Epithelial cell of proximal tubule (primary cell): ENCODE measurements around the gene MLH3. TPM values are rescaled to one million over a fixed set of nuclear protein-coding genes. Genes with fewer than 3 reads are reported as not detected.
A peak's percentile ranks its signal among the peaks of the same experiment; 100 is the strongest.

Experiments used
- DNase-seq: peaks from one replicate; pipeline ENCODE4 v3.0.0-alpha.2; 2011; ENCODE audit warnings: low read depth
- H3K4me3 ChIP-seq: 2 replicates; pipeline ENCODE4 v1.5.1; 2011; ENCODE audit warnings: low read depth, mild to moderate bottlenecking, low read length
- CTCF ChIP-seq: conservative IDR thresholded peaks from 2 replicates; pipeline ENCODE4 v1.5.1; 2012; ENCODE audit warnings: low read depth, mild to moderate bottlenecking, low read length
- total RNA-seq: library from RNA; depleted of rRNA; stranded (reverse); fragments of >200 nt; gene quantifications from 2 replicates; pipeline ENCODE4 v1.2.3, GENCODE V29; 2015

MLH3 gene
- 10.3 and 10.7 TPM in 2 replicates for total RNA-seq

GRCh38 chr14:75050852-75051555 lies at the start of gene MLH3:
TSS of gene MLH3 (minus strand) at chr14:75051467. CDS start at chr14:75049655, 1,812 bp downstream.
- DNase-seq = no peak
- H3K4me3 ChIP-seq = peak within 1 kb of the TSS; percentile 71
- no peak for TF ChIP-seq CTCF

GRCh38 chr14:75098682-75099081 lies 47.4 kb upstream of the MLH3 start:
- H3K4me3 ChIP-seq = no peak overlapping the region
- DNase-seq = no peak
- no peak for TF ChIP-seq CTCF

DNA sequence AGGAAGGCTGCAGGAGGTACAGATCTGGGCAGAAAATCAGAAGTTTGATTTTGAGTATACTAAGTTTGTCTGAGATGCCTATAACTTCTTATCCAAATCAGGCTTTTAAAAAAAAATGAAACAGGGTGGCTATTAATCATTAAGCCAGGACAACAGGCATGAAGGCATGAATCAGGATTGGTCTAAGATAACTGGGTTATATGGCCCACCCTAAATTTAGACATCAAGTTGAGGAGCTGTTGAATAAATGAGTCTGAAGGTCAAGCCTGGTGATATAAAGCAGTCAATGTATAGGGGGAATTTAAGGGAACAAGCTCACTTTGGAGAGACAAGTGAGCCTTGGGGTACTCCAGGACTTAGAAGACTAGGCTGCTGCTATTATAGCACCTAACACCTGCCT lies 46.9 kb upstream of the MLH3 start:
- no peak overlapping the region for H3K4me3 ChIP-seq
- no peak for DNase-seq
- TF ChIP-seq CTCF = no peak

DNA sequence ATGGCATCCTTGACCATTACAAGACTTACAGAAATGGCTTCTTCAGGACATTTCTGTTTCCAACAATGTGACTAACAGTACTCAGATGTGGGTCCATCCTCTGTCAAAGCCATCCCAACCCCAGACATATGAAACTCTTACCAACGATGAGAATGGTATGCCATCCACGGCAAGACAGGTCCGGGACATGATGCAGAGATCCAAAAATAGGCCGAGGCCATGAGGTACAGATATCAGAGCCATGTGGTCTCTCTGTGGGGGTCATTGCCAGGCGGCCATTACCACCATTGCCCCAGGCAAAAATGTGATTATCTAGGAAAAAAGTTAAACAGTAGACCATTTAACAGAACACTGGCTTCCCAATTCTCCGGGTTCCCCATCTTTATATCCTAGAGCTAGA lies 45.7 kb upstream of the MLH3 start:
- no peak for TF ChIP-seq CTCF
- no peak overlapping the region for H3K4me3 ChIP-seq
- no peak for DNase-seq

DNA sequence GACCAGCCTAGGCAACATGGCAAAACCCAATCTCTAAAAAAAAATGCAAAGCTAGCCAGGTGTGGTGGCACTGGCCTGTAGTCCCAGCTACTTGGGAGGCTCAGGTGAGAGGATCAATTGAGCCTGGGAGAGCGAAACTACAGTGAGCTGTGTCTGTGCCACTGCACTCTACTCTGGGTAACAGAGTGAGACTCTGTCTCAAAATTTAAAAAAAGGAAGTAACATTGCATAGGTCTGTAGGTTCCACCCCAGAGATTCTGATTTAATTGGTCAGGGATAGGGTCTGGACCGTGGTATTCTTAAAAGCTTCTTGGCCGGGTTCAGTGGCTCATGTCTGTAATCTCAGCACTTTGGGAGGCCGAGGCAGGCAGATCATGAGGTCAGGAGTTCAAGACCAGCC lies 44.4 kb upstream of the MLH3 start:
- no peak for TF ChIP-seq CTCF
- no peak for DNase-seq
- H3K4me3 ChIP-seq = no peak overlapping the region

DNA sequence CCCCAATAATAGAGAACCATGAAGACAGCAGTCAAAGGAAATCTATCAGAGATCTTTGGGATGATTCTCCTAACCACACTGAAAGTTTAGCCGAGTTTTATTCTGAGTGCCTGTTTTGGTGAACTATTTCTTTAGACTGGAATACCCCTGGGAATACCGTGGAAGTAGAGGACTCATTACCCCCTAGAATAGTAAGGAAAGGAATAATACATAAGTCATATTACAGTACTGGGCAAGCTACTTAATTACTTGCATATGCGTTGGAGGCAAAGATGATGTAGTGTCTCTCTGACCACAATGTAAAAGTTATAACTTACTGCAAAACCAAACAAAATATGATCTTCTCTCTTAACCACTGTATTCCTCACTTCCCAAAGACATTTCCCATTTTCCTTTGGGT lies 43.6 kb upstream of the MLH3 start:
- TF ChIP-seq CTCF = no peak
- H3K4me3 ChIP-seq = no peak overlapping the region
- DNase-seq = no peak

DNA sequence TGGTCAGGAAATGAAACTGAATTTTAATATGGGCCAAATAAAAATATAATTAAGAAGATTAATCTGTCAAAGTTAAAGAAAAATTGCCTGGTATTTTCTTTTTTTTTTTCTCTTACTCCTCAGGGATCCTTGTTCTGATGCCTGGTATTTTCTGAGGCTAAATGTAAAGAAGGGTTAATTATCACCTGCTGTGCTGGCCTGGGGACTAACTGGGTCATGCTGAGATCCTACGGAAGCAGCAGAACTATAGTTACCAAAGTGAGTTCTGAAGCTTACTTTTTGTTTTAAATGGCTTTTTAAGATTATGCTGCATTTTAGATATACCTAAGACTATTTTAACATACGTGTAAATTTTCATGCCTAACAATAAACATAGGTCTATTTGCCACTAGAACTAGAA lies 41.4 kb upstream of the MLH3 start:
- no peak for TF ChIP-seq CTCF
- no peak overlapping the region for H3K4me3 ChIP-seq
- no peak for DNase-seq
